SH-SY5Y (cell line): Measurements from ENCODE around the gene IL6R.

Source experiments
- GATA2 ChIP-seq: IDR thresholded peaks from 2 replicates; pipeline ENCODE4 v1.6.1; 2011; ENCODE audit warnings: mild to moderate bottlenecking, low read depth, low read length
- GATA3 ChIP-seq: IDR thresholded peaks from 2 replicates; pipeline ENCODE4 v1.6.1; 2011; ENCODE audit warnings: low read depth, mild to moderate bottlenecking, low read length, moderate library complexity

DNA sequence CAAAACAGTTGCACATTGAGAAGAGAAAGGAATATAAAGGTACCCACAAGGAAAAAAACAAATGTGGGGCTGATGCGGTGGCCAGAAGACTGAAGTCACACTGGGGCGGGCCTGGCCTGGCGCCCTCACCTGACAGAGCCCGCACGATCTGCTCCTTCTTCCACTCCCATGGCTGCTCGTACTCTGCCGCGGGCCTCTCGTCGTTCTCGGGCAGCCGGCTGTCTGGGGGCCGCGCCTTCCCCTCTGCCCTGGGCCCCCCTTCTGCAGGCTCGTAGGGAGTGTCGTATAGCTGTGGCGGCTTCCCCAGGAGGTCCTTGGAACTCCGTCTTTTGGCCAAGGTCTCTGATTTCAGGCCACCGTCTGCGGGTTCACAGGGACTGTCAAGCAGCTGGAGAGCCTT is 83.8 kb downstream of the IL6R start:
- TF ChIP-seq GATA3 = no peak
- TF ChIP-seq GATA2 = no peak
